NT2/D1 (cell line): Measurements from ENCODE around the gene ATP13A2.

ENCODE experiments used
- SUZ12 ChIP-seq: IDR thresholded peaks from 2 replicates; pipeline ENCODE4 v1.6.1; 2011; ENCODE audit not compliant: insufficient read length, insufficient read depth; ENCODE audit errors: extremely low read depth
- YY1 ChIP-seq: IDR thresholded peaks from 2 replicates; pipeline ENCODE4 v1.6.1; 2011; ENCODE audit not compliant: insufficient read length, insufficient read depth
- ZNF274 ChIP-seq: IDR thresholded peaks from 2 replicates; pipeline ENCODE4 v1.6.1; 2011; ENCODE audit warnings: mild to moderate bottlenecking, low read depth, low read length

DNA sequence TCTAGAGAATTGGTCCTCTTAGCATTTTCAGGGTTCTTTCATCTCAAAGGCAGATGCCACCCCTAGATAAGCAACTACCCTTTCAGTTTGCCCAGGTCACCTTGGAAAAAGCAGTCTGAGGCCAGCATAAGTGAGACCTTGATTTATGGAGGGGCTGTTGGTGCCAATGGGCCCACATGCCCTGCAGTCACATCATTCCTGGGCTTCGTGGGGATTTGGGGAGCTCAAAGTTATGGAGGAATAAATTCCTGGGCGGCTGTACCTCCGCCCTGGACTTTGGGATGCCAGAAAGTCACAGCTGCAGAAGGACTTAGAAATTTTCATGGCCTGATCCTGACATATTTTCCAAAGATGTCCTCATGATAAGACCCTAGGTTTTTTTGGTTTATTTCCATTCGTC is 44.8 kb upstream of the ATP13A2 start:
- TF ChIP-seq YY1 (no peak), SUZ12 (no peak), ZNF274 (no peak)
